Measurements from ENCODE around the gene LY6G6D. TPM values are rescaled to one million over a fixed set of nuclear protein-coding genes. Genes with fewer than 3 reads are reported as not detected.

LY6G6D gene
- total and polyA plus RNA-seq, 2 donors (not counting 1 experiment from before 2014, with no cell fraction given): not detected

- ChIA-PET POLR2A (no interaction called here), CTCF (interaction anchor here (1.0 to 3.3 kb wide), 3 partner anchors 17 to 120 kb away, joined by 3 to 17 read pairs (median 14); no protein-coding TSS in a partner anchor)
- 80% methylated on average over 5 of the region's 5 CpGs for WGBS (ENCODE audit: insufficient coverage)
- Histone ChIP-seq H3K4me1 (ENCODE audit: control insufficient read depth in 2 of 2, insufficient read depth in 2 of 2, low read length in 2 of 2) (peaks cover 10 to 16% of the 10 kb centered on the region in 2 donors), H3K36me3 (replicated peaks in 1 of 2; ENCODE audit: control extremely low read depth in 1 of 2, control insufficient read depth in 1 of 2, extremely low read depth in 1 of 2, insufficient read depth in 2 of 2, low read length in 1 of 2) (no peaks in the 10 kb centered on the region), H3K27me3 (replicated peaks in 1 of 4; ENCODE audit: control extremely low read depth in 1 of 4, control insufficient read depth in 3 of 4, insufficient read depth in 4 of 4, low read length in 3 of 4) (peaks cover 0 to 6% (median 0%) of the 10 kb centered on the region in 4 experiments), H3K79me2 (ENCODE audit: control insufficient read depth, insufficient read depth, low read length) (no peaks in the 10 kb centered on the region), H4K20me1 (ENCODE audit: control insufficient read depth, insufficient read depth, low read length, poor library complexity, severe bottlenecking) (no peaks in the 10 kb centered on the region), H3K9me3 (ENCODE audit: control extremely low read depth in 1 of 3, control insufficient read depth in 2 of 3, insufficient read depth in 1 of 3, low read length in 2 of 3) (no peaks in the 10 kb centered on the region), H2AFZ (ENCODE audit: insufficient read depth, low read depth, low read length, poor library complexity, severe bottlenecking) (peak overlapping the region; percentile 46), H3K4me2 (replicated peaks; ENCODE audit: low read depth, low read length, poor library complexity, severe bottlenecking) (peak overlapping the region; percentile 42), H3K27ac (ENCODE audit: low read length in 2 of 2) (no peak overlapping the region), H3K4me3 (ENCODE audit: control extremely low read depth in 1 of 5, extremely low read depth in 1 of 5, insufficient read depth in 1 of 5, low read depth in 2 of 5, low read length in 4 of 5) (no peak overlapping the region), H3K9ac (ENCODE audit: low read length) (no peak overlapping the region)
- Mint-ChIP-seq H3K27me3 (peaks cover 3% of the 10 kb centered on the region), H3K4me3 (no peak overlapping the region), H3K9me3 (ENCODE audit: insufficient read depth) (no peaks in the 10 kb centered on the region), H3K27ac (no peak overlapping the region), H3K4me1 (peaks cover 14% of the 10 kb centered on the region)
- ATAC-seq (ENCODE audit: low read depth) (no peak), DNase-seq (no peak)
- TF ChIP-seq EZH2 (IDR thresholded peaks at IDR 0.05; ENCODE audit: borderline replicate concordance, insufficient read depth, low read depth, low read length, poor library complexity, severe bottlenecking) (no peak), CTCF (IDR thresholded peaks at IDR 0.05) (no peak)
- intact Hi-C loops (cut with micrococcal nuclease): no loop called here
These were observed 4.5 kb upstream of the LY6G6D start for GRCh38 chr6:31710523-31711219.

- H3K27ac ChIP-seq (ENCODE audit: low read length in 2 of 2): no peak overlapping the region
- no peak overlapping the region for H3K27ac Mint-ChIP-seq
- no peaks in the 10 kb centered on the region for H3K36me3 ChIP-seq (replicated peaks in 1 of 2; ENCODE audit: control extremely low read depth in 1 of 2, control insufficient read depth in 1 of 2, extremely low read depth in 1 of 2, insufficient read depth in 2 of 2, low read length in 1 of 2)
- peaks cover 0 to 6% (median 0%) of the 10 kb centered on the region in 4 experiments for H3K27me3 ChIP-seq (replicated peaks in 1 of 4; ENCODE audit: control extremely low read depth in 1 of 4, control insufficient read depth in 3 of 4, insufficient read depth in 4 of 4, low read length in 3 of 4)
- peaks cover 14% of the 10 kb centered on the region for H3K4me1 Mint-ChIP-seq
- peak overlapping the region; percentile 46 for H2AFZ ChIP-seq (ENCODE audit: insufficient read depth, low read depth, low read length, poor library complexity, severe bottlenecking)
- no peaks in the 10 kb centered on the region for H4K20me1 ChIP-seq (ENCODE audit: control insufficient read depth, insufficient read depth, low read length, poor library complexity, severe bottlenecking)
- H3K9me3 Mint-ChIP-seq (ENCODE audit: insufficient read depth): no peaks in the 10 kb centered on the region
- peak overlapping the region; percentile 42 for H3K4me2 ChIP-seq (replicated peaks; ENCODE audit: low read depth, low read length, poor library complexity, severe bottlenecking)
- H3K4me1 ChIP-seq (ENCODE audit: control insufficient read depth in 2 of 2, insufficient read depth in 2 of 2, low read length in 2 of 2): peaks cover 10 to 16% of the 10 kb centered on the region in 2 donors
- TF ChIP-seq EZH2 (IDR thresholded peaks at IDR 0.05; ENCODE audit: borderline replicate concordance, insufficient read depth, low read depth, low read length, poor library complexity, severe bottlenecking) (no peak), CTCF (IDR thresholded peaks at IDR 0.05) (no peak)
- DNase-seq: no peak
- CTCF ChIA-PET: interaction anchor here (0.6 to 3.3 kb wide), 6 partner anchors 16 to 1439 kb away, joined by 3 to 17 read pairs (median 4); partner anchors contain the start of gene ZBTB12
- H3K27me3 Mint-ChIP-seq: peaks cover 3% of the 10 kb centered on the region
- no peak overlapping the region for H3K4me3 Mint-ChIP-seq
- H3K9me3 ChIP-seq (ENCODE audit: control extremely low read depth in 1 of 3, control insufficient read depth in 2 of 3, insufficient read depth in 1 of 3, low read length in 2 of 3): no peaks in the 10 kb centered on the region
- no peak overlapping the region for H3K9ac ChIP-seq (ENCODE audit: low read length)
- ATAC-seq (ENCODE audit: low read depth): no peak
- WGBS (ENCODE audit: insufficient coverage): 49% methylated on average over 8 of the region's 8 CpGs
- no peak overlapping the region for H3K4me3 ChIP-seq (ENCODE audit: control extremely low read depth in 1 of 5, extremely low read depth in 1 of 5, insufficient read depth in 1 of 5, low read depth in 2 of 5, low read length in 4 of 5)
- intact Hi-C loops (cut with micrococcal nuclease): no loop called here
- no peaks in the 10 kb centered on the region for H3K79me2 ChIP-seq (ENCODE audit: control insufficient read depth, insufficient read depth, low read length)
- POLR2A ChIA-PET: no interaction called here
These were observed 3.9 kb upstream of the LY6G6D start for GRCh38 chr6:31711233-31711632.
